Suppressor macrophage (primary cell): ENCODE measurements around the gene CARS1.

Experiments
- DNase-seq, 4 experiments: peaks; one replicate each; pipeline ENCODE4 v3.0.0-alpha.2; 2020 to 2022

Gene CARS1

GRCh38 chr11:3058753-3059664, 1.8 kb upstream of the CARS1 start:
- DNase-seq, result peak; percentile 44 to 68 (median 48)

DNA sequence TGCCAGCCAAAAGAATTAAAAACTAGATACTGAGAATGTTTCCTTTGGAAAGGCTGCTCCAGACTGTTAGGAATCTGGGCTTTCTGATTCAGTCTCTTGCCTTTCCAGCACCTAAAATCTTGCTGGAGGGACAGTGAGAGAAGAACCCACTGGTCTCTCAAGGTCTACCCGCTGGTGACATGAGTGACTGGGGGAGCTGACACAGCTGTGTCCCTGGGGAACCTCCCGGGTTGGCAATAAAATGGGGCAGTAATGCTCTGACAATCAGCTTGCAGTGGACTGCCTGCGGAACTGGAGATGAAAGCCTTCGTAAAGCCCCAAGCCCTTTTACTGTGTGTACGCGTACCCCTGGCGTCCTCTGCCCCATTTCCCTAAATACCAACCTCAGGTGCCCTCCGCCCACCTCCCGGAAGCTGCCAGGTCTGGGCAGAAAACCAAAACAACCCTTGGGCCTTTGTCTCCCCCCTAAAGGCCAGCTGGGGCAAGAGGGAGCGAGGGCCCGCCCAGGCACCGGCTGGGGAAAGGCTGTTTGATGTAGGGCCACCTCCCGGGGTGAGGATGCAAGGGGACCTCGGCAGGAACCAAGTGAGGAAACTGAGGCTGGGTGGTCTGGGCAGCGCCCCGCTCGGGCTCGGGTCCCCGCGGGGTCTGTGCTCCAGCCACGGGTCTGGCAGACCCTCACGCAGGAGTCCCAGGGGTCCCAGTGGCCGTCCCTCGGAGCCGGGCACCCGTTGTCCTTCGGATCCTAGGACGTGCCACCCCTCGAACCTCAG, 741 bp downstream of the CARS1 start:
- DNase-seq, result peak; percentile 15 to 52 (median 29)

DNA sequence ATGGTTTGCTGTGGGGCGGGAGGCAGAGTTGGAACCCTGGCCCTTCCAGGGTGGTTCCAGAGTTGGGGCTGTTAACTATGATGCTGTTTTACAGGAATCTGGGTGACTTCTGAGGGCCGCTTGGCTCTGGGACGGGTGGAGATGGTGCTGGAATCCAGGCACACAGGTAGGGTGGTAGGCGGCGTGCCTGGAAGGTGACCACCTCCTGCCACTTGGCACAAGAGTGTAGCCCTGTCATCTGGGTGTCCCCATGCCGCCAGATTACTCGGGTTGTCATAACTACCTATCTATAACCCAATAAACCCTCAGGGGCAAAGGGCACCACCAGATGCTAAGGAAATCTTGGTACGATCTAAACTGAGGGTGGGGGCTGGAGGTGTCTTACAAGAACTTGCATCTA, 1.3 kb downstream of the CARS1 start:
- no peak for DNase-seq

DNA sequence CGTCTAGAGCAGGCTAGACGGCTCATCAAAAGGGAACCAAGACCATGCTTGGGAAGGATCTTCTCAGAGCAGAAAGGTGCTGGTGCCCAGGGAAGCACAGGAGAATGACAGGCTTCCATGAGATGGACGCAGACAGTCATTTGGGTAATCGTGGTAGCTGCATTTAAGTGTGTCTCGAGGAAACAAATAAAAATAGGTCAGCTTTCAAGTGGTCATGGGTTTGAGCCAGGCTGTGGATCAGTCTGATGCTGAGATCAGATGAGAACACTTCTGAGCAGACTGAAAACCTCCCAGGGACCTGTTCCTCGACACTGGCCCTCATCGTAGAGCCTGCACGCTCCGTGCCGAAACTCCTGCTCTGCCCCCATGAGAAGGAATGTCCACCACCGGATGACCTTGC, 4.7 kb downstream of the CARS1 start:
- no peak for DNase-seq

DNA sequence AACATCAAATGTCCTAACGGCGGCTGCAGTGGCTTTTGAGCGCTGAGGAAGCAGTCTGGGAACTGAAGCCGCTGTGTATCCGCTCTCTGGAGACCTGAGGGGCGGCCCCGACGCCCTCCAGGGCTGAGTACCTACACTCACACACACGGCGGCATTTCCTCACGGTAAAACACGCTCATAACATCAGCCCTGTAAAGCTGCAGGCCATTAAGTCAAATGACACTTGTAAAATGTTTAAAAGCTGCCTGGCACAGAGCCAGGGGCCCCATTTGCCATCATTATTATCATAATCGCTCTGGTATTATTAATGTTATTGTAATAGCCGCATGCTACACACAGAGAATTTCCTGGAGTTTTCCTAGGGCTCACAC, 5.1 kb downstream of the CARS1 start:
- peak in 1 of 4 experiments; percentile 26 for DNase-seq

DNA sequence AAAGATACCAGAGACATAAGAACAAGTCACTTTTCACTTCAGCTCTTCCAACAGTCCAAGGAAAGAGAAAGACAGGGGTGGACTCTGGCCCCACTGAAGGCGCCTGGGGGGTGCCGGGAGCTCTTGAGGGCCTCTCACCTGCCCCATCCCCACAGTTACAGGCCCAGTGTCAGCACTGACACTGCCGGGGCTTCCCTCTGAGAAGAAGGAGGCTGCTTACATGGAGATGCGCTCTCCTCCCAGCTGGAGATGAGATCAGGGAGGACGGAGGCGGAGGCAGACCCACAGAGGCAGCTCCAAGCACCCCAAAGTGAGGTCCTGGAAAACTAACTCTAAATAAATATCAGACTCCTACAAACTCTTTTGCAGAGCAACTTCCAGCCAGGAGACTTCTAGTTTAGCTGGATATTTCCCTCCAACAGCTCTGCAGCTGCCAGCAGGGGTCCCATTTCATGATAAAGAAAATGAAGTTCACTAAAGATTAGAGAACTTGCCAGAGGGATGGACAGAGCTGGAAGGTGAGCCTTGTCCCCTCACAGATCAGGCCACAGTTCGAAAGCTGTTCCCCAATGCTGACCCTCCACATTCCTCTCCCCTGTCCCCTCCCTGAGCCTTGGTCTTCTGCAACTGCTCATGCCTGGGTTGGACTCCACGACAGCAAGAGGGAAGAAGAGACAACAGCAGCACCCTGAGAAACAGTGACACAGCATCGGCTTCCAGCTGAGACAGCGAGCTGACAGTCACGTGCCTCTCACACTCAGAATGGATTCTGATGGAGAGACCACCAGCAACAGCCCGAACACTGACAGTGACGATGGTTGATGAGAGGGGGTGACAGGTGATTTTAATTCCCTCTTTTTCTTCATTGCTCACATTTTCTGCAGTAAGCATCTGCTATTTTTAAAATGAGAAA, 5.8 kb downstream of the CARS1 start:
- DNase-seq, result peak; percentile 21 to 52 (median 36)

DNA sequence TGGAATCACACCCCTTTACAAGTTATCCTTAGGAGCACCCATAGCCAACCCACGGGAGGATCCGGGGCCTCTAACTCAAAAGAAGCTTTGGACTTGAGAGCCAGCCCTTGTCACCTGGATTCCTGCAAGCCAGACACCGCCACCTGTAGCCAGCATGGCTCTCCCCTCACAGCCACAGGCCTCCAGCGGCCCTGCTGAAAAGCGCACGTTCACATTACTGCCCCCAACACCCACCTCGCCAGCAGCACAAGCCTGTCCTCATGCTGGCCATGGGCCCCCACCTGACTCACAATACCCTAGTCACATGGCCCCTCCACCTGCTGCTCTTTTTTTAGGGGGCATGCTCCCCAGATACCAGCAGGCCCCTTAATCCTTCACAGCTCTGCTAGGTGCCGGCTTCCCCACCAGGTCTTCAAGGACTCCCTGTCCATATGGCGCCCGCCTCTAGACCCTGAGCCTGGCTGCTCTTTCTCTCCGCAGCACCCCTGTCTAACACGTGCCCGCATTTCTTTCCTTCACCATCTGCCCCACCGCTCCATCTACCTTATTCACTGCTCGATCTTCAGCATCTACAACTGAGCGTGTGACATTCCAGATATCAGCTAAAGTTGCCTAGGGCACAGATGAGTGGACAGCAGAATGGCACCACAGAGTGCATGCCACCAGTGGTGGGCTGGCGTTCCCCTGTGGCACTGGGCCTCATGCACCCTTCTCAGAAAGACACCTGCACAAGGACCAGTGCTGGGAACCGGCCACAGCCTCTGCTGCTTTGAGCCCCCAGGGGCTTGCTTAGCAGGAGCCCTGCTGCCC, 6.6 kb downstream of the CARS1 start:
- DNase-seq, result no peak

- DNase-seq, result peak; percentile 91 to 95 (median 94)
Observed at GRCh38 chr11:3049430-3050243, 7.6 kb downstream of the CARS1 start.

DNA sequence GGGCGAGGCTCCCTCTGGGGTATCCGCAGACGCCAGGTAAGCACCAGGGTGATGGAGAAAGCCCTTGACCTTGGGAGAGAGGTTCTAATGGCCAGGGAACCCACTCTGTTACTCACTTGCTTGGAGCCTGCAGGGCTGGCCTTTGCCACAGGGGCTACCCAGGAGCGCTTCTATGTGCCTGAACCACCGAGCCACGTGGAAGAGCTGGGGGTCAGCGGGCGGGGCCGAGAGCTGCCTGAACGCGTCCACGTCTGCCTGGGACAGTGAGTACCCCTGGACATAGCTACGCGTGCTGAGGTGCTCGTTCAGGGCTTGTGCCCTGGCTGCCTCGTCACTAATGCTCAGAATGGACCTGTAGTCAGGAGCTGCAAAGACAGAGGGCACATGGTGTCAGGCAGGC, 9.6 kb downstream of the CARS1 start:
- no peak for DNase-seq

DNA sequence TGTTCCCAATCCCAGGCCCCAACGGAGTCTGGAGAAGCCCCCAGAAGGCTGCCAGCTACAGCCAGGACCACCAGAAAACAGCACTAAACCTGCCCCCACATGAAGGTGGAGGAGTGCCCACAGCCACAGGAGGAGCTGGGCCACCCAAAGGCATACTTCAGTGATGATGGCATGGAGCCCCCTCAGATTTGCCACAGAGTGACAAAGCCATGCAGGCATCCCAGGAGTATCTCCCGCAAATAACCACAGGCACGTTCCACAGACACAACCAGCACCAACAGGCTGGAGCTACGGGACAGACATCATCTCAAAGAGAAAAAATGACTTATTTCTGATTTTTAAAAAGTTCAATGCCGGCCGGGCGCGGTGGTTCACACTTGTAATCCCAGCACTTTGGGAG, 10.6 kb downstream of the CARS1 start:
- DNase-seq, result no peak

GRCh38 chr11:3046190-3046589, 11.0 kb downstream of the CARS1 start:
- DNase-seq, result peak in 2 of 4 experiments; percentile 12 to 37

DNA sequence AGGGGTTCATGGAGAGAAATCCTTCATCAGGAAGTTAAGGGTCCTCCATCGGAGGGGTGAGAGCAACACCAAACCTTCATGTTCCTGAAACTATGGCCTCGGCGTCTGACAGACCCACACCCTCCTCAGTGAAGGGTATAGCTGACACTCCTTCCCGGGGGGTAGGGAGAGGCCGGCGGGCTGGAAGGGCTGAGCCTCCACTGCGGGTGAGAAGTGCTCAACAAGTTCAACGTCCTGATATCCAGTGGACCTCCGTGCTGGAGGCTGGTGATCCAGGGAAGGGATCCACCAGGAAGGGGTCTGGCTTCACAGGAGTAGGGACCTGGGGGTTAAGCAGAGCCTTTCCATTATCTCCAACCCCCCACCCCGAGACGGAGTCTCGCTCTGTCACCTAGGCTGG, 12.3 kb downstream of the CARS1 start:
- no peak for DNase-seq

- DNase-seq, result no peak
Observed at GRCh38 chr11:3044004-3044403, 13.2 kb downstream of the CARS1 start.

DNA sequence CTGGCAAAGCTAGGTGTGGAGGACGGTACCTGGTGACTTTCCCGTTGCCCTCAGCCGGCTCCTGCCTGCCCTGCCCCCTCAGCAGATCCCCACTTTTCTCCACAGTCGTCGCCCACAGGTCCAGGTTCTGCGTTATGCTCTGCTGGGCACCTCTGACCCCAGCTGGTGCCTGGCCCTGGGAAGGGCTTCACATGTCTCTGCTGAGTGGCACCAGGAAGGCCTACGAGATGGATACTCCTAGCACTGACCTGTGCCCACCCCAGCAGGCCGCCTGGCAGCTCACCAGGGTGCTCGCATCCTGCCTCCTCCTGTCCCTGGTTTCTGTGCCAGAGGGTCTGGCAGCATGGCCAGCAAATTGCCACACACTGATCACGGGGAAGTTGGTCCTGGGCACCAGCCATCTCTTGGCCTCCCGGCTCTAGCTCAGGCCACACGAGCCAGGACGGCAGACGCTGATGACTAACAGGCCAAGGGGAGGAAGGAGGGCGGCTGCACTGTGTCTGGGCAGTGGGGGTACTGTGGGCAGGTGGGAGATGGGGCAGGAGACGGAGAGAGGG, 13.8 kb downstream of the CARS1 start:
- peak in 1 of 4 experiments; percentile 12 for DNase-seq

GRCh38 chr11:3042496-3043314, 14.5 kb downstream of the CARS1 start:
- DNase-seq, result no peak

- no peak for DNase-seq
Observed at GRCh38 chr11:3041699-3042441, 15.4 kb downstream of the CARS1 start.

GRCh38 chr11:3040881-3041280, 16.3 kb downstream of the CARS1 start:
- DNase-seq, result no peak

DNA sequence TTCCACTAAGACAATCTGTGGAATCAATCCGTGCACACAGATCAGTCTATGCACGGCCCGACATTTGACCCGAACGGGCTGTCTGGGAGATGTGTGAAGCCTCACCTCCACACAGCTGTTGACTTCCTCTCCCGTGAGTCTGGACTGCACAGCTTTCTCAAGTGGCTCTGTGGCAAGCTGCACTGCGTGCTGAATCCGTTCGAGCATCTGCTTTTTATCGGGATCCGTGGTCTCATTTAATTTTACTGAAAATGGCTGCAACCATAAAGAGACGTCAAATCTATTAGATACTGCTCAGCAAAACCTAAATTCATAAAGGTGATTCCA, 19.3 kb downstream of the CARS1 start:
- no peak for DNase-seq
